Sciatic nerve (tissue), 2 donors: Measurements from ENCODE around the gene PLIN5. TPM values are rescaled to one million over a fixed set of nuclear protein-coding genes. Genes with fewer than 3 reads are reported as not detected.

Experiments
- ATAC-seq: fragments of 200-7000 bp; cut with Tn5 transposase; one replicate; pipeline ENCODE4 v1.9.1; 2020; ENCODE audit warnings: mild to moderate bottlenecking, moderate library complexity
- DNase-seq: peaks from one replicate; pipeline ENCODE4 v3.0.0-alpha.2; 2020; ENCODE audit warnings: low spot score
- intact Hi-C: fragments of 100-400 bp; cut with DNase I; formaldehyde crosslinking; loops from one replicate; pipeline ENCODE4 v1.14.2; 2022
- total RNA-seq: library from RNA; stranded (reverse); fragmentation: NEBNext Ultra II Directional; extraction: Animal tissue kit (Norgen Biotek cat#: 25700); gene quantifications from one replicate; pipeline ENCODE4 v1.2.1, GENCODE V29; 2021
- donor health status: DM: no; HTN: no; CAD: no.
- donor health status: DM: no; HTN: no; CAD: no.

The PLIN5 gene
- total RNA-seq, 1 donor from 2014 or later = 17.1 TPM

GRCh38 chr19:4499318-4499717 lies 35.7 kb downstream of the PLIN5 start:
- intact Hi-C loops = no loop called here
- ATAC-seq = no peak
- no peak for DNase-seq

GRCh38 chr19:4498694-4499093 lies 36.3 kb downstream of the PLIN5 start:
- intact Hi-C loops = no loop called here
- DNase-seq (no peak), ATAC-seq (no peak)

GRCh38 chr19:4497770-4498389 lies 37.1 kb downstream of the PLIN5 start:
- no peak for ATAC-seq

GRCh38 chr19:4496304-4496703 lies 38.7 kb downstream of the PLIN5 start:
- intact Hi-C loops = no loop called here
- no peak for DNase-seq
- no peak for ATAC-seq

More at GRCh38 chr19:4497770-4498389, 37.1 kb downstream of the PLIN5 start:
- intact Hi-C loops = no loop called here
- DNase-seq = no peak

GRCh38 chr19:4495471-4495870 lies 39.6 kb downstream of the PLIN5 start:
- intact Hi-C loops = no loop called here
- peak; percentile 12 for ATAC-seq
- DNase-seq = no peak

- DNase-seq = no peak
- no peak for ATAC-seq
- intact Hi-C loops = no loop called here
Observed at GRCh38 chr19:4494691-4495064, 40.3 kb downstream of the PLIN5 start.

GRCh38 chr19:4493929-4494690 lies 40.9 kb downstream of the PLIN5 start:
- ATAC-seq = no peak
- intact Hi-C loops = no loop called here

GRCh38 chr19:4493104-4493928 lies 41.7 kb downstream of the PLIN5 start:
- intact Hi-C loops = no loop called here
- DNase-seq = peak; percentile 54
- no peak for ATAC-seq

More at GRCh38 chr19:4493929-4494690, 40.9 kb downstream of the PLIN5 start:
- DNase-seq = peak; percentile 54

GRCh38 chr19:4492337-4493103 lies 42.5 kb downstream of the PLIN5 start:
- DNase-seq (no peak), ATAC-seq (no peak)
- intact Hi-C loops = no loop called here

- DNase-seq (no peak), ATAC-seq (no peak)
- intact Hi-C loops = no loop called here
Observed at GRCh38 chr19:4491446-4491845, 43.6 kb downstream of the PLIN5 start.

GRCh38 chr19:4488496-4488895 lies 46.5 kb downstream of the PLIN5 start:
- no peak for ATAC-seq
- intact Hi-C loops = no loop called here
- no peak for DNase-seq

- intact Hi-C loops = no loop called here
- ATAC-seq = no peak
Observed at GRCh38 chr19:4487572-4487971, 47.5 kb downstream of the PLIN5 start.

GRCh38 chr19:4483385-4483784 lies 51.6 kb downstream of the PLIN5 start:
- no peak for DNase-seq
- ATAC-seq = no peak
- intact Hi-C loops = no loop called here

More at GRCh38 chr19:4487572-4487971, 47.5 kb downstream of the PLIN5 start:
- no peak for DNase-seq

GRCh38 chr19:4482721-4483364 lies 52.2 kb downstream of the PLIN5 start:
- intact Hi-C loops = no loop called here
- no peak for ATAC-seq

GRCh38 chr19:4477034-4477801 lies 57.8 kb downstream of the PLIN5 start:
- intact Hi-C loops = no loop called here
- DNase-seq = no peak
- ATAC-seq = no peak

More at GRCh38 chr19:4482721-4483364, 52.2 kb downstream of the PLIN5 start:
- DNase-seq = no peak

- no peak for ATAC-seq
- intact Hi-C loops = no loop called here
Observed at GRCh38 chr19:4474514-4475022, 60.5 kb downstream of the PLIN5 start.

GRCh38 chr19:4473763-4474513 lies 61.1 kb downstream of the PLIN5 start:
- intact Hi-C loops = no loop called here
- no peak for ATAC-seq
- no peak for DNase-seq

More at GRCh38 chr19:4474514-4475022, 60.5 kb downstream of the PLIN5 start:
- no peak for DNase-seq
